Natural killer cell (primary cell): ENCODE results near the gene ARID1B. TPM values are rescaled to one million over a fixed set of nuclear protein-coding genes. Genes with fewer than 3 reads are reported as not detected.

Source experiments
- ATAC-seq, 3 donors: fragments of 150-1000 bp in 2 of 3; fragments of 200-7000 bp in 1 of 3; cut with Tn5 transposase; 1 replicate in 1 of 3; 2 replicates in 2 of 3; pipeline ENCODE4 v1.10.0; 2021; ENCODE audit warnings: mild to moderate bottlenecking in 2 of 3, moderate library complexity in 2 of 3
- DNase-seq, 2 donors: peaks; one replicate each; pipeline versions ENCODE4 v3.0.0 to v3.0.0-alpha.2; 2013 to 2021; ENCODE audit warnings: mixed read lengths in 1 of 2
- H3K27ac ChIP-seq: one replicate; pipeline ENCODE4 v1.5.1; 2013; ENCODE audit warnings: mild to moderate bottlenecking, low read length
- H3K27me3 ChIP-seq: one replicate; pipeline ENCODE4 v1.6.1; 2013; ENCODE audit warnings: low read length; ENCODE audit not compliant: control insufficient read depth, insufficient read depth
- H3K36me3 ChIP-seq: one replicate; pipeline ENCODE4 v1.6.1; 2013; ENCODE audit warnings: low read length; ENCODE audit not compliant: control insufficient read depth, insufficient read depth
- H3K4me1 ChIP-seq: one replicate; pipeline ENCODE4 v1.6.1; 2013; ENCODE audit warnings: low read length; ENCODE audit not compliant: control insufficient read depth, insufficient read depth
- H3K4me3 ChIP-seq: one replicate; pipeline ENCODE4 v1.5.1; 2013; ENCODE audit warnings: low read length
- H3K9me3 ChIP-seq: one replicate; pipeline ENCODE4 v1.6.1; 2013; ENCODE audit warnings: low read length; ENCODE audit not compliant: control insufficient read depth, insufficient read depth
- H3K27ac Mint-ChIP-seq, 2 donors: one replicate each; pipeline ENCODE4 v1.8.0; 2022; ENCODE audit warnings: mild to moderate bottlenecking in 2 of 2, mixed read lengths in 2 of 2, moderate library complexity in 1 of 2
- H3K27me3 Mint-ChIP-seq, 2 donors: one replicate each; pipeline ENCODE4 v1.8.0; 2022; ENCODE audit warnings: low read depth in 2 of 2, mixed read lengths in 2 of 2
- H3K36me3 Mint-ChIP-seq: one replicate; pipeline ENCODE4 v1.8.0; 2022; ENCODE audit warnings: mixed read lengths
- H3K4me1 Mint-ChIP-seq, 2 donors: one replicate each; pipeline ENCODE4 v1.8.0; 2022; ENCODE audit warnings: mixed read lengths in 2 of 2
- H3K4me3 Mint-ChIP-seq: one replicate; pipeline ENCODE4 v1.8.0; 2022; ENCODE audit warnings: mild to moderate bottlenecking, moderate library complexity, mixed read lengths
- H3K9me3 Mint-ChIP-seq, 2 donors: one replicate each; pipeline ENCODE4 v1.8.0; 2022; ENCODE audit warnings: mixed read lengths in 2 of 2
- CTCF ChIP-seq: fragments of 200-600 bp; IDR thresholded peaks from one replicate; pipeline ENCODE4 v1.8.0; 2022; ENCODE audit warnings: antibody characterized with exemption
- WGBS: methylation state at CpG from one replicate; pipeline ENCODE4 v1.1.7; 2013; ENCODE audit warnings: missing lambda C conversion rate; ENCODE audit not compliant: insufficient coverage; 5-methylcytosine and 5-hydroxymethylcytosine counted together
- intact Hi-C: fragments of 100-400 bp; cut with micrococcal nuclease; formaldehyde crosslinking; loops from one replicate; pipeline ENCODE4 v1.14.2; 2022
- total RNA-seq, 4 donors: library from RNA; stranded (reverse); fragments of 120-200 nt in 1 of 4; gene quantifications; one replicate each; pipeline versions ENCODE4 v1.2.3 to v1.2.4, GENCODE V29; 2013 to 2022

The ARID1B gene
- total RNA-seq, 3 donors from 2014 or later (not counting 1 experiment from before 2014, with no cell fraction given), result 180 to 201 (median 189) TPM

GRCh38 chr6:156854466-156855161, 77.4 kb downstream of the ARID1B start:
- no peak overlapping the region for H3K4me3 Mint-ChIP-seq
- no peaks in the 10 kb centered on the region for H3K27me3 ChIP-seq
- H3K27me3 Mint-ChIP-seq, result no peaks in the 10 kb centered on the region
- peak overlapping the region in 1 of 2 donors; percentile 45 for H3K27ac Mint-ChIP-seq
- DNase-seq, result no peak
- H3K4me3 ChIP-seq, result no peak overlapping the region
- no peaks in the 10 kb centered on the region for H3K36me3 Mint-ChIP-seq
- H3K9me3 ChIP-seq, result no peaks in the 10 kb centered on the region
- H3K9me3 Mint-ChIP-seq, result no peaks in the 10 kb centered on the region
- no peaks in the 10 kb centered on the region for H3K36me3 ChIP-seq
- peaks cover 83 to 84% of the 10 kb centered on the region in 2 donors for H3K4me1 Mint-ChIP-seq
- TF ChIP-seq CTCF, result no peak
- H3K4me1 ChIP-seq, result peaks cover 31% of the 10 kb centered on the region
- WGBS, result 94% methylated on average over 10 of the region's 10 CpGs
- no peak for ATAC-seq
- H3K27ac ChIP-seq, result no peak overlapping the region
- intact Hi-C loops, result loop anchor here (5.0 kb wide), 1 partner anchor 72 kb away; no protein-coding TSS in a partner anchor

GRCh38 chr6:156857573-156857972, 80.4 kb downstream of the ARID1B start:
- H3K27ac ChIP-seq, result no peak overlapping the region
- H3K4me1 Mint-ChIP-seq, result peaks cover 77 to 82% of the 10 kb centered on the region in 2 donors
- intact Hi-C loops, result no loop called here
- H3K36me3 ChIP-seq, result no peaks in the 10 kb centered on the region
- DNase-seq (no peak), ATAC-seq (peak in 1 of 3 donors; percentile 34)
- no peaks in the 10 kb centered on the region for H3K27me3 ChIP-seq
- H3K27ac Mint-ChIP-seq, result peak overlapping the region in 1 of 2 donors; percentile 8
- H3K9me3 Mint-ChIP-seq, result no peaks in the 10 kb centered on the region
- H3K27me3 Mint-ChIP-seq, result no peaks in the 10 kb centered on the region
- 84% methylated on average over 2 of the region's 2 CpGs for WGBS
- TF ChIP-seq CTCF, result no peak
- H3K4me1 ChIP-seq, result peaks cover 36% of the 10 kb centered on the region
- H3K36me3 Mint-ChIP-seq, result no peaks in the 10 kb centered on the region
- H3K4me3 ChIP-seq, result no peak overlapping the region
- no peaks in the 10 kb centered on the region for H3K9me3 ChIP-seq
- no peak overlapping the region for H3K4me3 Mint-ChIP-seq

- 100% methylated on average over 1 of the region's 1 CpG for WGBS
- no peak for ATAC-seq
- Mint-ChIP-seq H3K27ac (no peak overlapping the region), H3K9me3 (no peaks in the 10 kb centered on the region), H3K27me3 (no peaks in the 10 kb centered on the region), H3K4me1 (peaks cover 72 to 76% of the 10 kb centered on the region in 2 donors), H3K4me3 (no peak overlapping the region), H3K36me3 (no peaks in the 10 kb centered on the region)
- Histone ChIP-seq H3K4me1 (peaks cover 25% of the 10 kb centered on the region), H3K4me3 (no peak overlapping the region), H3K27me3 (no peaks in the 10 kb centered on the region), H3K36me3 (no peaks in the 10 kb centered on the region), H3K9me3 (no peaks in the 10 kb centered on the region), H3K27ac (no peak overlapping the region)
- no peak for DNase-seq
- TF ChIP-seq CTCF, result no peak
- intact Hi-C loops, result no loop called here
These were observed 82.5 kb downstream of the ARID1B start for GRCh38 chr6:156859686-156860085.

GRCh38 chr6:156862711-156863110, 85.5 kb downstream of the ARID1B start:
- H3K4me1 Mint-ChIP-seq, result peaks cover 67 to 72% of the 10 kb centered on the region in 2 donors
- no peaks in the 10 kb centered on the region for H3K27me3 Mint-ChIP-seq
- Histone ChIP-seq H3K36me3 (no peaks in the 10 kb centered on the region), H3K27ac (no peak overlapping the region), H3K27me3 (no peaks in the 10 kb centered on the region), H3K9me3 (no peaks in the 10 kb centered on the region), H3K4me3 (no peak overlapping the region), H3K4me1 (peaks cover 16% of the 10 kb centered on the region)
- H3K36me3 Mint-ChIP-seq, result no peaks in the 10 kb centered on the region
- TF ChIP-seq CTCF, result no peak
- peak overlapping the region; percentile 5 to 47 for H3K27ac Mint-ChIP-seq
- no peak overlapping the region for H3K4me3 Mint-ChIP-seq
- no peak for ATAC-seq
- intact Hi-C loops, result no loop called here
- no peaks in the 10 kb centered on the region for H3K9me3 Mint-ChIP-seq
- no peak for DNase-seq
- 86% methylated on average over 7 of the region's 7 CpGs for WGBS
